Urothelium cell line (cell line): ENCODE measurements around the gene PLA2G4E.

Experiments used
- DNase-seq: peaks from one replicate; pipeline ENCODE4 v3.0.0; 2011; ENCODE audit warnings: low spot score, mixed read lengths
- FAIRE-seq: peaks from 2 replicates; lab custom pipeline; 2011; peaks lifted over from hg19 to GRCh38; lab: Jason Lieb, UNC

The PLA2G4E gene

DNA sequence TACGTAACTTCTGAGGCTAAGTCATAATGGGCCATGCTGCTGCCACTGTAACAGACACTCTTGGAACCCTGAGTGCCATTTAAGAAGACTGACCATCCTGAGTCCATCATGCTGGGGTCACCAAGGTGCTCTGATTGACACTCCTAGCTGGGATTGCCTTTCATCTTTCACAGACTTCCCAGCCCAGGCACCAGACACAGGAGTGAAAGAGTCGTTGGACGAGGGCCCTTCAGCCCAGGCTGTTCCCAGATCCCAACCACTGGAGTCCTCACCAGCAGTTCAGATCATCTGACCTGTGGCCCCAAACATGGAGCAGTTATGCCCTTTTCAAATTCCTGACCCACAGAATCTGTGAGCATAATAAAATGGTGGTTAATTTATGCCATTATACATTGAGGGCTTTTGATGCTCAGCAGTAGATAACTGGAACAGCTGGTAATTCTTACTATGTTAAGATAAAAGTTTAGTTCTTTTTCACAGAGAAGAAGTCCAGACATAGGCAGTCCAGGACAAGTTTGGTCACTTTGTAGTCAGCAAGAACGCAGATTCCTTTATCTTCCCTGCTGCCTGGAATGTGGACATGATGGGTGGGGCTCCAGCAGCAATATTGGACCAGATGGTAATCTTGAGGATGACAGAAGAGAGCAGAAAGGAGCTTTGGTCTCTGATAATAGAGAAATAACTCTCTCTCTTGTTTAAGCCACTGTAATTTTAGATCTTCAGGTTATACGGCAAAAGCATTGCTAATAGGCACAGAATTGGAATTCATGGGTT, 41.2 kb downstream of the PLA2G4E start:
- no peak for FAIRE-seq

DNA sequence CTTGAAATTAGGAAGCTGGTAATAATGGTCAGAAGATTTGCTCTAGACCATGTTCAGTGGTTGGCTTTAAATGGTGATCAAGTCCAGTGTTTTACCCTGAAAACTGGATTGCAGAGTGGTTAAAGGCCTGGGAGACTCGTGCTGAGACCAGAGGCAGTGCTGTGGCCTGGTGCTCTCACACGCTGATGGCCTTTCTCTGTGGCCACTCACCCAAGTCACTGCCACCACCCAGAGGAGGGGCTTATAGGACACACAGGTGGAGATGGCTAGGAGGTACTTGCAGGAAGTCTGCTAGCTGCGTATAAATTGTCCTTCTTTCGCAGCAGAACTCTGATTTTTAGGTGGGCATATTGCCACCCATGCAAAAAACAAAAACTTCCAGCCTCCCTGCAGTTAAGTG, 42.3 kb downstream of the PLA2G4E start:
- DNase-seq = no peak
- no peak for FAIRE-seq

More for the DNA sequence above, 41.2 kb downstream of the PLA2G4E start:
- DNase-seq = no peak

DNA sequence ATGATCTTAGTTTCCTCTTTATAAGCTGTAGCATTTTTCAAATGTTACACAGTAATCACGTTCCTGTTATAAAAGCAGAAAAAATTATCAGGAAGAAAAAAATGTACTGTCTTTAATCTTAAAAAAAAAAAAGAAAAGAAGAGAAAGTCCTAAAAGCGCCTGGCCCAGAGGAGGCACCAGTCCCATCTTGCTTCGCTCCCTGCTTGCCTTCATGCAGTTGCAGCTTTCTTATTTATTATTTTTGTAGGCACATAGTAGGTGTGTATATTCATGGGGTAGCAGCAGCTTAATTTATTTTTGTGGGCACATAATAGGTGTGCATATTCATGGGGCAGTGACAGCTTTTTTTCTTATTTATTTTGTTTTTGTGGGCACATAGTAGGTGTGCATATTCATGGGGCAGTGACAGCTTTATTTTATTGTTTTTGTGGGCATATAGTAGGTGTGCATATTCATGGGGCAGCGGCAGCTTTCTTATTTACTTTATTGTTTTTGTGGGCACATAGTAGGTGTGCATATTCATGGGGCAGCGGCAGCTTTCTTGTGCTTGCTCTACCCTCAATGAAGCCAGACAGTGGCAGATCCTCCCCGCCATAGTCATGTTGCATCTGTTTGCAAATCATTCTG, 43.0 kb downstream of the PLA2G4E start:
- FAIRE-seq = no peak
- no peak for DNase-seq

DNA sequence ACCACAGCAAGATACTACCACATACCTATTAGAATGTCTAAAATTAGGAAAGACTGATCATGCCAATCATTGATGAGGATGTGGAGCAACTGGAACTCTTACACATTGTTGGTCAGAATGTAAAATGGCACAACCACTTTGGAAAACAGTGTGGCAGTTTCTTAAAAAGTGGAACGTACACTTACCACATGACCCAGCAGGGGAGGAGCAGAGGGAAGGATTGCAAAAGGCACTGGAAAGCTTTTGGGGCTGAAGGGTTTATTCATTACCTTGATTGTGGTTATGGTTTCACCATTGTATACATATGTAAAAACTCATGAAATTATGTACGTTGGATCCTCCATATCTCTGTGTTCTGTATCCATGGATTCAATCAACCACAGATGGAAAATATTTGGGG, 45.2 kb downstream of the PLA2G4E start:
- DNase-seq = no peak
- FAIRE-seq = no peak

DNA sequence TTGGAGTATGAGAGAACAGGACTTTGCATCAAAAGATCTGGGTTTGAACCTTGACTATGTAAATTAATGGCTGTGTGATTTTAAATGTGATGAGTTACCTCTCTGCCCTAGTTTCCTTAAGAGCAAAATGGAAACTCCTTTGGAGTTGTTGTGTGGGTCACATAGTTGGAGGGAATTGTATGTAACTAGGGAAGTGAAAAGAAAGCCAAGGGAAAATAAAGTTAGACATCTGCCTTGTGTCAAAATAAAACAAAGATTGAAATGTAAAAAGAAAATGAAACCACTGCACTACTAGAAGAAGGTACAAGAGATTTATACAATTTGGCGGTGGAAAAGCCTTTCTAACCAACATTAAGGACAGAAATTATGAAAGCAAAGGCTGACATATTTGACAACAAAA, 46.8 kb downstream of the PLA2G4E start:
- FAIRE-seq = no peak
- DNase-seq = no peak

DNA sequence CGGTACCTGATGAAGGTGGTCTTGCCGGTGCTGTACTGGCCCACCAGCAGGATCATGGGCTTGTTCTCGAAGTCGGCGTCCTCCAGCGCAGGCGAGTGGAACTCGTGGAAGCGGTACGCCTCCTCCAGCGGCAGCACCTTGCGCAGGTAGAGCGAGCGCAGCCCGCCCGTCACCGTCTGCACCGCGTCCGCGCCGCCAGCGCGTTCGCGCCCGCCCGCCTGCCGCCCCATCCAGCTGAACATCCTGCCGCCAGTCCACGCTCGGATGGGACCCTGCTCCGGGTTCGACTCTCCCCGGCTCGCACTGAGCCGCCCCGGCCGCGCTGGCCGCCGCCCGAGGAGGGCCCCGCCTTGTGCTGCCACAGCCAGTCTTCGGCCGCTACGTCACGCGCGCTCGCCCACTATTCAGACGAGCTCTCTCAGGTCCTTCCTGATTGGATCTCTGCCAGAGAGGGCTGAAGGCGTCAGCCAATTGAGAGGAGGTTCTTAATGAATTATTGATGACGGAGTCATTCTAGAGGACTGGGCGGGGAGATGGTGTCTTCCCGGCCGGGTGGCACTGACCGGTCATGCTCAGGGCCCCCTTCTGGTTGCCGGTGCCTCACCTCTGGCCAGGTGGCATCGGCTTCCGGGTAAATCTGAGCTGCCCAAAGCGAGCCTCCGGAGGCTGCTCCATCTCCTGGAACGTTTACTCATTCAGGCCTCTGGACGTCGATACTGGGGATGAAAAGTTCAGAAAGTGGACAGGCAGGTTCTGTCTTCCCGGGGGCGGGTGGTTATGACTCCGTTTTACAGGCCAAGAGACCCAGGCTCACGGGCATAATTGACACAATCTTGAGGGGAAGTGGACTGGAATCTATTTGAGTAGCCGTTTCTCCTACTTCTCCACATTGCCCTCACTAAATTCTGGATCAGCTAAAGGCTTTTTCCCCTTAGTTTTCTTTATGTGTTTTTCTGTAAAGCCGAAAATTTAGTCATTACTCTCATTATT, 48.3 kb downstream of the PLA2G4E start, which contains the start of gene EHD4:
Gene EHD4, minus strand, starts transcription at position 305 of the 990 bp plus-strand sequence. Its CDS starts 63 bp downstream, at position 242.
- DNase-seq (peak; percentile 98), FAIRE-seq (peak; percentile 20)

DNA sequence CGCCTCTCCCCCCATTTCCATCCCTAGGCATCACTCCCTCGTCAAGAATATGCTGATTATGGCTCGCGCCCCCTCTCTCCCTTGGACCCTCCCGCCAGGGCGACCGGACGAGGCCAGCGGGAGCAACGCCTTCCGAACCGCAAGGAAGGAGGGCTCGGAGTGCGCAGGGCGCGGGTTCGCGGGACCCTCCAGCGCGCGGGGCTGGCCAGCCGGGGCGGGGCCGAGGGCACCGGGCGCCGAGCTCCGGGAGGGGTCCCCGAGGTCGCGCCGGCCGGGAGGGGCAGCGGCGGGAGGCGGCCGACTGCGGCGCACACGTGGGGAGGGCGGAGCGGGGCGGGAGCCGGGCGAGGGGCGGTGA, 49.0 kb downstream of the PLA2G4E start:
- DNase-seq = peak; percentile 53

DNA sequence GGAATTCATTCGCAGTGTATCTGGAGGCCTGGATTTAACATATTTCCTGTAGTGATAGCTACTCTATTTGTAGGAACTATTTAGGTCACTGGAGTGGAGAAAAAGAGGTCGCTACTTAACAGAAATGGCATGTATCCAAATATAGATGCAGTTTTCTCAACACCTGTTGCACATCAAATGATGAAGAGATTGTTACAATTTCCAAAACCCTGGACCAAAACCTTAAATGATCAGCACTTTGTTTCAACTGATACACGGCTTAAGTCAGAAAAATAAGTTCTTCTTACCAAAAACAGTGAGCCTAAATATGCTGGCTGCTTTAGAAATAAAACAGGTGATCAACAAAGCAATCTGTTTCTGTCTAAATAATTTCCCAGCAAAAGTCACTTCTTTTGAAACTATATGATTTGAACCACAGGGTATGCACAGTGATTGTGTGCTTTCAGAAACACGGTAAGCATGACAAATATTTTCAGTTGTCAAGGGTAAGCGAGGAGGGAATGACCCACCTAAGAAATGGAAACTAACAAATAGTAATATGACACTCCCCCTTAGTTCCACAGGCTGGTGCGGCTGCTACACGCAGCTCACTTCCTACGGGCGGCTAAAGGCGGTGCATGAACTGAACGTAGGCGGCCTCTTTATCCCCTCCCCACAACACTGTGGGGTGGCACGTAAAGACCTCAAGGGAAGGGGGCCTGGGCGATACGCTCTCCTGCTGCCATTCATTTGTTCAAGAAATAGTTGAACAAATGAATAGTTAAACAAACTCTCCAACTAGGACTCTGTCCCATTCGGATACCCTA, 49.5 kb downstream of the PLA2G4E start:
- FAIRE-seq = no peak

More for the DNA sequence above, 49.0 kb downstream of the PLA2G4E start:
- no peak for FAIRE-seq

DNA sequence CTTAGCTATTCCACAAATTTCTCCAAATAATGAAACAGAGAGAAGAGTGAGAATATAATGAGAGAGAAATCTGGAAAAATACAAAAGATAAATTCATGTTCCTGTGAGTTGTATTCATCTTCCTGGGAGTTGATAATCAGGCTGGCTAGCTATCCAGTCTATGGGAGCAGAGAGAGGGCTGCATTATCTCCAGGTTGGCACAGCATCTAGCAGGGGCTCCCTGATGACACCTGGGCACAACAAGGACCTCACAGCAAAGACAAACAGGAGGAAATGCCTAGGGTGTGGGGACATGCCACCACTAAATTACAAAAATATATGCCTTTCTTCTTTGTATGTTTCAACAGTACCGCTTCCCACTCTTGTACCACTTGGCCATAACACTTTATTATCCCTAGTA, 50.4 kb downstream of the PLA2G4E start:
- no peak for DNase-seq
- no peak for FAIRE-seq

More for the DNA sequence above, 49.5 kb downstream of the PLA2G4E start:
- DNase-seq = peak; percentile 64

DNA sequence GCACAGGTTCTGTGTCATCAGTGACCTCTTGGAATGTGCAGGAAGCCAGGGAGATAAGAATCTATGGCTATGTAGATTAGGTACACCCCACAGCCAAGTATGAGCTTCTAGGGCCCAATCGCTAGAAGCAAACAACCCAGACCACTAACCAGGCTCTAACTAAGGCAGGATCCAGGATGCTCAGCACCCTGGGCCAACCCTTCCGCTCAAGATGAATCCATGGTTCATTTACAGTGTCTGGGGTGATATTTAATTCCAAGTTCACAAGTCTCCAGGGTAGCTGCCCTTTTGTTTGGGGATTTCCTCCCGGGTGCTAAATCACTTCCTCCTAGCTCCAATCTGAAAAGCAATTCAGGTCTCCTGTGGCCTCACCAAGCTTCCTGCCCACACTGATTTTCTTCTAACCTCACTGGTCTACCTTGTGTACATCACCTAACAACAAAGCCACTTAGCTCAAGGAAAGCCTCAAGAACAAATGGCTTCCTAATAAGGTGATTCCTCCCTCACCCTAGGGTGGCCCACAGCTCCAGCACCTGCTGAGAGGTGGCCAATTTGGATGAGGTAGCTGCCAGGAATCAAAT, 50.9 kb downstream of the PLA2G4E start:
- FAIRE-seq = no peak
- no peak for DNase-seq

DNA sequence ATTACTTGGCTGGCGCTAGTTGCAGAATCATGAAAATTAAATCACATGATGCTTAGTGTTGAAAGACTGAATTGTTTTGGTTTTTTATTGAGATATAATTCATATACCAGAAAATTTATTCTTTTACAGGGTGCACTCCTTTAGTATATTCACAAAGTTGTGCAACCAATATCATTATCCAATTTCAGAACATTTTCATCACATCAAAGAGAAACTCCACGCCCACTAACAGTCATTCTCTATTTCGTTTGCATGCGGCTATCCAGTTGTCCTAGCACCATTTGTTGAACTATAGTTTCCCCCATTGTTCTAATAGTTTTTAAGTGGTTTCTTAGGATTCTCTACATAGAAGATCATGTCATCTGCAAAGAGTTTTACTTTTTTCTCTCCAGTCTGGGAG, 52.1 kb downstream of the PLA2G4E start:
- FAIRE-seq (no peak), DNase-seq (no peak)

DNA sequence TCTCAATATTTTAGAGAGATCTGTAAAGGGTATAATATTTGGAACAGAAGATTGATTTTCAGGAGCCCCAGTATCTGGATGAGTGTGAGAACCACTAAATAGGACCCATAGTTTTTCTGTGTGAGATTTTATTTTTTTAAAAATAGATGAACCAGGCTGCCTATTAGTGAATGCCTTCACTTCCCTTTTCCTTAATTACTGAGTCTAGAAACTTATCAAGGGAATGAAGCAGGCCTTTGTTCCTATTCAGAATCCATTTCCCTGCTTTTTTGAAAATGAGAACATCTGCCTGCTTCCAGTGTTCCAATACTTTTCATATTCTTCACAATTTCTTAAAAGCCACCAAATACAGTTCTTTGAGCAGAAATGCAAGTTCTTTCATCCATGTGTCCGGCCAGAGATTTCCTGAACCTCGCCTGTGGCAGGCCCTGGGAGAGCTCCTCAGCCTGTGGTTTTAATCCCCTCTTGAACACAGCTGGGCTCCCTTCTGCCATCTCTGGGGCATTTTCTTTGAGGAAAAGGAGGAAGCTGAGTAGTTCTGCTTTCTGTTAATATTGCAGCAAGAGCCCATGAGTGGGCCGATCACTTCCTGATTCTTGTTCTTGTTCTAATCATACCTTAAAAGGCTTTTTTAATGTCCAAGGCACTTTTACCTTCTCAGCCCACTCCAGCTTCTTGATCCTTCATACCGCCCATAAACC, 53.2 kb downstream of the PLA2G4E start:
- no peak for DNase-seq
- FAIRE-seq = no peak

DNA sequence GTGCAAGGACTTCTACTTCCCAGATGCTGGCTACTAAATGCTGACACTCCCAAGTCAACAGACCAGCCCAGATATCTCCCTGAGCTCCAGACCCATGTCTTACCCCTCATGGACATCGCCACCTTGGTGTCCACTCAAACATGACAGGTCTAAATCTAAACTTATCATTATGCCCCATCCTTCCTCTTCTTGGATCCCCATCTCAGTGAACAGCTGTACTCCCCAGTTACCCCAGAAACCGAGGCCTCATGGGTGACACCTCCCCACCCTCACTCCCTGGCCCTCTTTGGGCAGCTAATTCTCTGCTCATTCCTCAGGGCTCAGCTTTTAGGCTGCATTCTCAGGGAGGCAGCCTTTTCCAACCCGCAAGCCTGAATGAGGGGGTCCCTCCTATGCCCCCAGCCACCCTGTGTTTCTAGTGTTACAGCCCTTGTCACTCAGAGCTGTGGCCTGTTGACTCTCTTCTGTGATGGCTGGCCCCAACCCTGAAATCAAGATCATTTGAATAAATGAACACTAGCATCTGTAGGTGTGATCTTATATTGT, 53.8 kb downstream of the PLA2G4E start:
- FAIRE-seq (no peak), DNase-seq (no peak)

DNA sequence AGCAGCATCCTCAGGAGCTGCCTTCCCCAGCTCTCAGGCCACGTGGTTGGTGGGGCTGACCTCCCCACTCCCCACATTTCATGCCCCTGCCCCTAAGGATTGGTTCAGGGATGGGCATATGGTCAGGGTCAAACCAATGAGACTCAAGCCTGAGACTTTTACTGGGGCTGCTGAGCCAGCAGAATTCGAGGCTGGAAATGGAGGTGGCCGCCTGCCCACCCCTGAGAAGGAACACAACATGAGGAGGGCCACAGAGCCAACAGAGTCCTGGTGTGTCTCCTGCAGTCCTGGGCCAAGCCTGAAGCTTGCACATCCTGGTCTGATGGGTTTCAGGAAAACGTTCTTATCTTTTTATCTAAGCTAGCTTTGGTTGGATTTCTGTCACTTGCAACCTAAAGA, 54.4 kb downstream of the PLA2G4E start:
- FAIRE-seq (no peak), DNase-seq (no peak)

DNA sequence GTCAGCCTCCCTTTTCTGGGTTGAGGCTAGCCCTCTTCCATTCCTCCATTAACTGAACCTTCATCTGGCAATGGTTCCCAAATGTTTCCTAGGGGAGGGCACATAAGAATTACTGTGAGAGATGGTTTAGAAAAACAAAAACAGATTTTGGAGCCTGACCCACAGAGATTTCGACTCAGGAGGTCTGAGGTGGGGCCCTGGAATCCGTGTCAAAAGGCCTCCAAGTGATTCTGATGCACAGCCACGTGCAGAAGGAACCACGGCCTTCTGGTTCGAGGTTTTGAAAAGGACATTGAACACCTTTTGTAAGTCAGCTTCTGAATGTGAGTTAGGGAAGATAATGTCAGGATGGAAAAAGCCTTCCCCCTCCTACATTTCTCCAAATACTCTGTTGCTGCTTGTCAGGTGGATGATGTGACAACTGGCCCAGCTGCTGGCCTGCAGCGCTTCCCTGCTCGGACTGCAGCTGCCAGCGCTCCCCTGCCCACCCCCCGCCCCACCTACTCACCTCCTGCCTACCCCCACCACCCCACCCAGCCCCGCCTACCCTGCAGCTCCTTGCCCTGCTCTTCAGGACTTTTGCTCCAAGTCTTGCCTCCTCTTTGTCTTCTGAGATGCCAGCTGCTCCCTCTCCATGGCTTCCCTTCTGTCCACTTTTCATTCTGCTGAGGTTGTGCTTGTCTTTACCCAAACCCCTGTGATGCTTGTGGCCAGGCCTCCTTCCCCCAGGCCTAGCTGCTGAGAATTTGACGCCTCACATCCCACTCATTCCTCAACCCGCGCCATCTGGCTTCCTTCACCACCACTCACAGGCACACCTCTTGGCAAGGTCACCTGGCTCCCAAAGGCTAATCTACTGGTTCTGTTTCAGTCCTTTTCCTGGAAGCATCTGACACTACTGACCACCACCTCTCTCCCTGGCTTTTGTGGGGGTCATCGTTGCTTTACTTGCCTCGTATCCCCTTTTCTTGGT, 55.1 kb downstream of the PLA2G4E start:
- no peak for DNase-seq
- no peak for FAIRE-seq

DNA sequence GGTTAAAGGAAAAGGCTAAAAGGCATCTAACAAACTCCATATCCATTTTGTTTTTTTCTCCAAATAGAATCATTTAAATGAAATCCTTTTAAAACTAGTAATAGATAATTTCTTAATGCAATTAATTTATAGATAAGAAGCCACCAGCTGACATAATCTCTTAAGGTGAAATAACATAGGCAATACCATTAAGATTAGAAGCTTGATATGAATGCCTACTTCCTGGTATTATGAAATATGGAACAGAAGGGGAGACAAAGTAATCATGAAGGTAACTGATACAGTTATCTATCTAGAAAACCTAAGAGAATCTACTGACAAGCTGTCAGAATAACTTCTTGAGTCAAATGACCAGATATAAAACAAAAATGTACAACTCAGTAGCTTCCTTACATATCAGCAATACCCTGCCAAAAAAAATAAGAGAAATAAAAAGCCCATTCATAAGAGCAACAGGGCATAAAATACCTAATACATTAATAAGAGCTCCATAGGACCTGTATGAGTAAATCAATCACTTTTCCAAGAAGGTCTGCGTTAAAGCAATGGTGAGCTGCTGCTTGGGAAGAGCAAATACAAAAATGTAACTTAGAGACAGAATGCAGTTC, 59.1 kb downstream of the PLA2G4E start:
- no peak for FAIRE-seq
- no peak for DNase-seq

DNA sequence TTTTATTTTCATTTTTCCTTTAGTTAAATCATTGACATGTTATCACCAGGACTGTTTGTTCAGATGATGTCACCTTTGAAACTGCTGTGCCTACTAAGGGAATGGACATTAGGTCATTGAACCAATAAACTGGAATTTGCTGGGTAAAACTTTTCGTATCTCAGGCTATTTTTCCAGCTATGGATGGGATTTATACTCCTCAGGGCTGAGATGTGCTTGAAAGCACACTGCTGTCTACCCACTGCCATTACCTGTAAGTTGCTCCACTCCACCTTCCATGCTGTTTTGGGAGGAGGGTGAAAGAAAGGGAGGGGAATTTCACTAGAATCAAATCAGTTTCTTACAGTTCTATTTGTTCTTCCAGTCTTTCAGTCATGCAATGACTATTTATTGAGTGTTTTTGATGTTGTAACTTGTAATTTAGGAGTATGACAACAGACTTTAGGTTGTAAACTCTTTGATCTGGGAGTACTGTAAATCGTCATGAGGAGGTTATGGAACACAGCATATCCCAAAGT, 59.8 kb downstream of the PLA2G4E start:
- FAIRE-seq (no peak), DNase-seq (no peak)
